Measurements from ENCODE around the gene TMSB10.
"Not testable (repeated sequence)": the region's sequence is repeated elsewhere in the genome, so short reads cannot be mapped to it uniquely, and the experiment has no call there.

The TMSB10 gene

GRCh38 chr2:84901593-84902120, 3.8 kb upstream of the TMSB10 start:
- no peak for DNase-seq (ENCODE audit: low read depth in 2 of 3, low spot score in 2 of 3)

- DNase-seq (ENCODE audit: low read depth in 2 of 3, low spot score in 2 of 3): no peak
These were observed 2.9 kb upstream of the TMSB10 start for GRCh38 chr2:84902526-84902925.

GRCh38 chr2:84904151-84904550, 1.3 kb upstream of the TMSB10 start:
- DNase-seq (ENCODE audit: low read depth in 2 of 3, low spot score in 2 of 3): no peak

- no peak for DNase-seq (ENCODE audit: low read depth in 2 of 3, low spot score in 2 of 3)
These were observed 710 bp upstream of the TMSB10 start for GRCh38 chr2:84904717-84905174.

GRCh38 chr2:84906108-84906899, 848 bp downstream of the TMSB10 start:
- DNase-seq (ENCODE audit: low read depth in 2 of 3, low spot score in 2 of 3): no peak

GRCh38 chr2:84906900-84907714, 1.7 kb downstream of the TMSB10 start:
- DNase-seq (ENCODE audit: low read depth in 2 of 3, low spot score in 2 of 3): no peak

- DNase-seq (ENCODE audit: low read depth in 2 of 3, low spot score in 2 of 3): no peak
These were observed 3.7 kb downstream of the TMSB10 start for GRCh38 chr2:84908948-84909713.

GRCh38 chr2:84911135-84911678, 5.8 kb downstream of the TMSB10 start:
- no peak for DNase-seq (ENCODE audit: low read depth in 2 of 3, low spot score in 2 of 3)

GRCh38 chr2:84912984-84913383, 7.5 kb downstream of the TMSB10 start:
- DNase-seq (ENCODE audit: low read depth in 2 of 3, low spot score in 2 of 3): no peak

GRCh38 chr2:84914334-84914733, 8.9 kb downstream of the TMSB10 start:
- no peak for DNase-seq (ENCODE audit: low read depth in 2 of 3, low spot score in 2 of 3)

- not testable (repeated sequence) for DNase-seq (ENCODE audit: low read depth in 2 of 3, low spot score in 2 of 3)
These were observed 10.2 kb downstream of the TMSB10 start for GRCh38 chr2:84915675-84916074.

- DNase-seq (ENCODE audit: low read depth in 2 of 3, low spot score in 2 of 3): not testable (repeated sequence)
These were observed 12.4 kb downstream of the TMSB10 start for GRCh38 chr2:84917821-84918220.

- DNase-seq (ENCODE audit: low read depth in 2 of 3, low spot score in 2 of 3): no peak
These were observed 13.0 kb downstream of the TMSB10 start for GRCh38 chr2:84918430-84918829.

- no peak for DNase-seq (ENCODE audit: low read depth in 2 of 3, low spot score in 2 of 3)
These were observed 14.6 kb downstream of the TMSB10 start for GRCh38 chr2:84919885-84920580.

GRCh38 chr2:84923009-84923408, 17.6 kb downstream of the TMSB10 start:
- no peak for DNase-seq (ENCODE audit: low read depth in 2 of 3, low spot score in 2 of 3)

- DNase-seq (ENCODE audit: low read depth in 2 of 3, low spot score in 2 of 3): no peak
These were observed 19.0 kb downstream of the TMSB10 start for GRCh38 chr2:84924173-84925106.

GRCh38 chr2:84925336-84925723, 19.9 kb downstream of the TMSB10 start:
- no peak for DNase-seq (ENCODE audit: low read depth in 2 of 3, low spot score in 2 of 3)

GRCh38 chr2:84925724-84926376, 20.4 kb downstream of the TMSB10 start:
- peak; percentile 95 to 100 (median 100) for DNase-seq (ENCODE audit: low read depth in 2 of 3, low spot score in 2 of 3)

GRCh38 chr2:84927275-84927627, 21.8 kb downstream of the TMSB10 start:
- no peak for DNase-seq (ENCODE audit: low read depth in 2 of 3, low spot score in 2 of 3)
